AG08396 (cell line): Measurements from ENCODE around the gene CXXC1.
A peak's percentile ranks its signal among the peaks of the same experiment; 100 is the strongest.
"Not testable (repeated sequence)": the region's sequence is repeated elsewhere in the genome, so short reads cannot be mapped to it uniquely, and the experiment has no call there.

Experiments
- DNase-seq: peaks from one replicate; pipeline ENCODE4 v3.0.0; 2012; ENCODE audit warnings: low spot score, mixed read lengths

CXXC1 gene

GRCh38 chr18:50297621-50298442 lies 10.3 kb upstream of the CXXC1 start:
- DNase-seq = peak; percentile 85

GRCh38 chr18:50293039-50293438 lies 5.5 kb upstream of the CXXC1 start:
- no peak for DNase-seq

DNA sequence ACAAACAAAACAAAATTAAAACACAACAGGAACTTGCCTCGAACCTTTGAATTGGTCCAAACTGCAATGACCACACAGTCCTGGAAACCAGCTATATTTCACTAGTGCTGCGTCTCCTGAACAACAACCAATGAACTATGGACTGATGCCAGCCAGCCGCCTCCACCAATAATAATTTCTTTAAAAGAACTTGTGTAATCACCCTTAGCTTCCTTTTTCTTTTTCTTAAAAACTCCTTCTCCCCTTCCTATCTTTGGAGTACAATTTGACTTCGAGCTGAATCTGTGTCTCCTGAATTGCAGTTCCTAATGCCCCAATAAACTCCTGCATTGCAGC lies 1.6 kb upstream of the CXXC1 start:
- DNase-seq = no peak

GRCh38 chr18:50288348-50289107 lies 1.0 kb upstream of the CXXC1 start:
- DNase-seq = not testable (repeated sequence)

DNA sequence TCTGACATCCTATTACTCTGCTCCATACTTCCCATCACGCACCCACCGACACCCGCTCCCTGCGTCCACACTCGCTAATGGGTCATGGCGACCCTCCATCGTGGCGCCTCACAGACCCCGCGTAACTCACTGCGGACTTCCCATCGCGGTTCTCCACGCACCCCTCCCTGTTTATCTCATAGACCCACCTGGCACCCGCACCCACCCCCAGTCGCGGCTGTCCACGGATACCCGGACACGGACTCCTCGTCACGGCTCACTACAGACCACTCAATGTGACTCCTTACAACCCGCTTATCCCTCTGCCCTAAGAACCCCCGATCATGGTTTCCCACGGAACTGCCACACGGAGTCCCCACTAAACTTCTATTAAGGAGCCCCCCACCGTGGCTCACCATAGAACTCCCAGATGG lies 458 bp downstream of the CXXC1 start:
- no peak for DNase-seq

DNA sequence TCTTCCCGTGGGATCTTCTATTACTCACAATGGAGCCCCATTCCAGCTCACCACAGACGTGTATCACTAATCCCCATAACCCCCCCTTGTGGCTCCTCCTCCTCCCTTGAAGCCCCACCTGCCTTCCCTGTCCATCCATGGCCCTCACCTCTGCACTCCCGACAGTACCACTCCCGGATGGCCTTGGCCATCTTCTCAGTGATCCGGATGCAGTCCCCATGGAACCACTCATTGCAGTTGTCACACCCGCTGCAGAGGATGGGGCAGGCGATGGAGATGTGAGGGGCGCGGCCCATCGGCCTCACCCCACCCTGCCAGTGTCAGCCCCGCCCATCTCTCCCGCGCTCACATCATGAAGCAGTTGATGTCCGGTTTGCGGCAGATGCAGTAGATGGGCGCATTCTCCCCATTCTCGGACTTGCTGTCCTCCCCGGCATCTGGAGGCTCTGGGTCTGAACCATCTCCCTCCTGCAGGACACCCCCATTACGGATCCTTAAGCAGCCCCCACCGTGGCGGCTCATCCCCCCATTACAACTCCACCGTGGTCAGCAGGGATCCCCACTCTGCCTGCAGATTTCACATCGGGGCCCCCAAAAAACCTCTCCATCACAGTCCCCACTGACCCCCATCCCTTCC lies 983 bp downstream of the CXXC1 start:
- DNase-seq = no peak

- DNase-seq = no peak
Measured at GRCh38 chr18:50285631-50286321, 1.7 kb downstream of the CXXC1 start.

GRCh38 chr18:50285071-50285470 lies 2.4 kb downstream of the CXXC1 start:
- DNase-seq = no peak

DNA sequence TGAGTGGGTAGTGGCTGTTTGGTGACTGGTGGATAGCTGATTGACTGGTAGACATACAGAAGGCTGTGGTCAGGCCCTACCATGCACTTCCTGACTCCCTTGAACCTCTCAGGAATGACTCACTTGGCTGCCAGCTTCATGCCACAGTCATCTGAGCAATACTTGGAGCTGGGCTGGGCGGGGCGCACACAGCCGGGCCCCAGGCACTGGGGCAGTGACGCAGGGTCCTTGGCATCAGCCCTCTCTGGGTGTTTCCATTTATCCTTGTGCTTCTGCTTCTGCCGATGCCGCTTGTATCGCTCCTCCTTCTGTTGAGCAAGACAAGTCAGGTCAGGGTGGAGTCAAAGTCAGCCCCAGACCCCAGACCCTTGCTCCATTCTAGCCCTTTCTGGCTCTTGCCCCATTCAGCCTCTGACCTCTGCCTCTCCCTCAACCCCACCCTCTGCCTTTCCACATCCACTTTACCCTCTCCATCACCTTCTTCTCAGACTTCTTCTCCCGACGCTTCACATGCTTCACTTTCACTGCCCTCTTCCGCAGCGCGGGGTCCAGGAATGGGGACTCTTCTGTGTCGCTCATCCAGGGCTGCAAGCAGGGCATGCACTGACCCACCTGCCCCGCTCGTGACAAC lies 3.1 kb downstream of the CXXC1 start:
- DNase-seq = no peak

DNA sequence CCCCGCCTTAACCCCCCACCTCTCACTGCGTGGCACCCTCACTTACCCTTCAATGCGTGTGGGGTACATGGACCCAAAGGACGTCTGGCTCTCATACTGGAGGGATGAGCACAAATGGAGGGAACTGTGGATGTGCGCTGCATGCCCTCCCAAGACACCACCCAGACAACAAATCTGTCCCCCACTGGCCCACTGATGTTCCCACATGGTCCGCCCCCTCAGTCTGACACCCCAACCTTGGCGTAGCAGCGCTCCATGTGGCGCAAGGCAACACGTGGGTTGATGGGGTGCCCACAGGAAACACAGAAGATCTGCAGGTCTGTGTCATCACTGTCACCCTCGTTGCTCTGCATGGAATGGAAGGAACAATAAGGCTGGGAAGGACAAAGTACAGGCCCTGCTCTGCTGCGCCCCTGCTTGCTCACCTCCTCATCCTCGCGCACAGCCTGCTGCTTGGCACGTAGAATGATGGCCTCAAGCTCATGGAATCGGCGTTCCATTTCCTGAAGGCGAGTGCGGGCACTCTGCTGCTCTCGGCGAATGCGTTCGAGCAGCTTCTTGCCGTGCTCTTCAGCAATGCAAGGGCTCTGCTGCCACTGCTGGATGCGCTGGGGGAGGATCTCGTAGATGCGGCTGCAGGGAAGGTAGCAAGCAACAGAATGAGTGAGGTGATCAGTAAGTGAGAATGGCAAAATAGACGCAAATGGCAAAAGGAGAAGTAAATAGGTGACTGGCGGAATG lies 3.9 kb downstream of the CXXC1 start:
- no peak for DNase-seq

DNA sequence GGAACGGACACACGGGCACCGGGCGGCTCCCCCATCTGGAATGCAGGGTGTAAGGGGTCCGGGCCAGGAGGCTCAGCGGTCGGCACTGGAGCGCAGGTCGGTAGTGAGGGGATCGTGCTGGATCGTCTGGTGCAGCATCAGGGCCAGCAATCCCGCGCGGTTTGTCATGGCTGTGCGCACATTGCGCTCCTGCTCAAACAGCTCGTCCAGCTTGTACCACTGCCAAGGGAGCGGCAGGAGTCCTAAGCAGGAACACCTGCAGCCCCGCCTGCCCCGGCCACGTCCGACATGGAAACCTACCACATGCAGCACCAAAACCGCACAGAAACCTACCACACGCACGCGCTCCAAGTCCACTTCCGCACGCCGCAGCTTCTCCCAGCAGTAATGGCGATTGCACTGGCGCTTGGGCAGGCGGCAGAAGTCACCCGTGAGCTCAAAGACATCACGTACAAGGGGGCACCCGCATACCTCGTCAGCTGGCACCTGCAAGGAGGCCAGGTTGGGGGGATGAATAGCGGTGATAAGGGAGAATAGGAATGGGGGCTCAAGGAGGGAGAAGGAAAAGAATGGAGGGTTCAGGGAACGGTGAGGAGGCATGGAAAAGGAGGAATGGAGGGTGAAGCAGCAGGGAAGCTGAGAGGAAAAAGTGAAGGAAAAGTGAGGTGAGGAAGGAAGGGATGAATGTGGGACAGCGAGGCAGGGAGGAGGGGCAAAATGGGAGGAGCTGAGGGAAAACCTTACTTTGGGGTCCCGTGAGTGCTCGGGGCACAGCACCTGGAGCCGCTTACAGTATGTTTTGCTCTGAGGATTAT lies 4.8 kb downstream of the CXXC1 start:
- no peak for DNase-seq

GRCh38 chr18:50281972-50282520 lies 5.4 kb downstream of the CXXC1 start:
- no peak for DNase-seq

DNA sequence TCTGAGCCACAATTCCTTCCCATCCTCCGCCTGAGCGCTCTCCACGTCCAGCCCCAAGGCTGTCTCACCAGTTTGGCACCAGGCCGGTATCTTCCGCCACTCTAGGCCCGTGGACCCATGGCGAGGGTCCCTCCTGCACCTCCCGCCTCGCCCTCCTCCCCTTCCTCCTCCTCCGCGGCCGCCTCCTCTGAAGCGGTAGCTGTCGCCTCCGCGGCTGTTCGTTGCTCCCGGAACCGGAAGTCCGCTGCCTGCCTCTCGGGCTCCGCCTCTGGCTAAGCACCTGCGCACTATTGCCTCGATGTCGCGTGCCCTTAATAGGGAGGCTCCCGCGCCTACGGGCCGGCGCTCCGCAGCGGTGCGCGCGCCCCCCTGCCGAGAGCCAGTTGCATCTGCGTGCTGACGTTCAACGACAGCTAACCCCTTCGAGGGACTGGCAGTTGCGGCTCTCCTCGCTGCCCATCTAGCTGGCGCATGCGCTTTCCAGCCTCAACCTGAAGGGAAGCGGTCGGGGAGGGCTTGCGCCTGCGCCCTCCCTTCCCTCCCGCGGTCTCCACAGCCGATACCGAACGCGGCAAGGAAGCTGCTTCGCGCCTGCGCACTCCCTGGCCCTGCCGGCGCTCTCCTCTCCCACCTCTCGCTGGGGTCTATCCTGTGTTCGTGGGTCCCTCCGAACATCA lies 6.1 kb downstream of the CXXC1 start, which contains the start of gene MBD1:
Gene MBD1 (minus strand): TSS at position 229 of the 677 bp plus-strand sequence. CDS start 1,531 bp downstream, outside the sequence.
- peak; percentile 99 for DNase-seq

DNA sequence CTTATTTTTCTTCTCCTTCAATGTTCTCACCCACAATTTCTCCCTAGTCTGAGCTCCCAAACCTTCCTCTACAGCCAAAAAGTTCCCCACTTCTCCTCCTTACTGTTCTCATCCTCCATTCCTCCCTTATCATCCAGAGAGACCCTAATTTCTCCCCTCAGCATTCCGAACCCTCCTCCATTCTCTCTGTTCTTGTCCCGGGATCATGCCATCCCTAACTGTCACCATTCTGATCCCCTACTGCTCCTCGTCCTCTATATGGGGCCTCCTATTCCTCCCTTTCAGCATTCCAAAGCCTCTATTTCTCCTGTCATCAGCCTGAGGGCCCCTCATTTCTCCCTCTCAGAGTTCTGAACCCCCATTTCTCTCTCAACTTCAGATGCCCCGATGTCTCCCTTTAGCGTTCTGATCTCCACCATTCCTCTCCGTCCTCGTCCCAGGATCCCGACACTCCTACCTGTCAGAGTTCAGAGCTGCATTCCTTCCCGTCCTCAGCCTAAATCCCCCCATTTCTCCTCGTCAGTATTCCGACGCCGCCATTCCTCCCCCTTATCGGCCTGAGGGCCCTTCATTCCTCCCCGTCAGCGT lies 6.7 kb downstream of the CXXC1 start:
- DNase-seq = no peak

- no peak for DNase-seq
Measured at GRCh38 chr18:50279752-50280151, 7.7 kb downstream of the CXXC1 start.

DNA sequence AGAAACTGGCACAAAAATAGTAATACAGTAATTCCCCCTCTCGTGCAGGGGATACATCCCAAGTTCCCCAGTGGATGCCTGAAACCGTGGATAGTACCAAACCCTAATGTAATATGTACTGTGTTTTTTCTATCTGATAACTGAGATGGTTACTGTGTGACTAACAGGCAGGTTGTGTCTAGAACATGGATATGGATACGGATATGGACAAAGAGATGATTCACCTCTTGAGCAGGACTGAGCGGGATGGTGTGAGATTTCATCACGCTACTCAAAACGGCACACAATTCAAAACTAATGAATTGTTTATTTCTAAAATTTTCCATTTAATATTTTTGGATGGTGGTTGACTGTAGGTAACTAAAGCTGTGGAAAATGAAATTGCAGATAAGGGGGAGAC lies 9.6 kb downstream of the CXXC1 start:
- no peak for DNase-seq

DNA sequence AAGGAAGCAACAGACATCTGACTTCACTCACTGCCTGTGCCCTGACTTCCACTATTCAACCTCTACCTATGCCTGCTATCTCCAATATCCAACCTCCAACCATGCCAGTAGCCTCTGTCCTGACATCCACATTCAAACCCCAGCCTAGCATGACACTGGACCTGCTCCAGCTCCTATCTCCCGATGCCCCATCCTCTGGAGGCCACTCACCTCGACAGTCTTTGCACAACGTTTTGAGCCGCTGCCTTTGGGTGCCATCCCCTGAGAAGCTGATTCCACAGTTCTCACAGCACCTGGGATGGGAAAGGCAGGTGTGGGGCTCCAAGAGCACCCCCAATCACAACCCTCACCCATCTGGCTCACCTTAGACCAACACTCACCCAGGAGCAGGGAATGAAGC lies 11.0 kb downstream of the CXXC1 start:
- DNase-seq = no peak

- DNase-seq = no peak
Measured at GRCh38 chr18:50275503-50276036, 11.9 kb downstream of the CXXC1 start.

DNA sequence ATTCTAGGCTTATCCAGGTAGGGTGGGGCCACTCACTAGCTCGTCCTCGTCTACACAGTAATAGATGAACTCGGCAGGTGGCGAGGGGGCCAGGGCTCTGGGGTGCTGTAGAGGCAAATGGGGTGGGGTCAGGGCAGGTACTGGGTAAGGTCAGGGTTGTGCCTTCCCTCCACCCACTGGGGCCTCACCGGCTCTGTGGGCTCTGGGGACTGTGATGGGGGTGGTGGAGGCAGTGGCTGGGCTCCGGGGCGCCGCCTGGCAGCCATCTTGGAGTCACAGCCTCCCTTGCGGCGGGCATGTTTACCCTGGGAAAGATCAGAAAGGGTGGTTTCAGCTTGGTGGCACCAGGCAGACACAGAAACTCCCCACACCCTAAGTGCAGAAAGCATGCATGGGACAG lies 12.6 kb downstream of the CXXC1 start:
- DNase-seq = no peak
